Fibroblast of pulmonary artery (primary cell): ENCODE measurements around the gene SCYL2.
A peak's percentile ranks its signal among the peaks of the same experiment; 100 is the strongest.

Experiments
- DNase-seq: peaks from one replicate; pipeline ENCODE4 v3.0.0-alpha.2; 2010; ENCODE audit warnings: low read depth
- H3K4me3 ChIP-seq: replicated peaks from 2 replicates; pipeline ENCODE4 v1.5.1; 2011; ENCODE audit warnings: low read depth, mild to moderate bottlenecking, control low read depth, low read length, moderate library complexity
- CTCF ChIP-seq: IDR thresholded peaks from 2 replicates; pipeline ENCODE4 v1.5.1; 2011; ENCODE audit warnings: mild to moderate bottlenecking, control low read depth, low read length, inconsistent platforms; ENCODE audit errors: missing control alignments

SCYL2 gene

DNA sequence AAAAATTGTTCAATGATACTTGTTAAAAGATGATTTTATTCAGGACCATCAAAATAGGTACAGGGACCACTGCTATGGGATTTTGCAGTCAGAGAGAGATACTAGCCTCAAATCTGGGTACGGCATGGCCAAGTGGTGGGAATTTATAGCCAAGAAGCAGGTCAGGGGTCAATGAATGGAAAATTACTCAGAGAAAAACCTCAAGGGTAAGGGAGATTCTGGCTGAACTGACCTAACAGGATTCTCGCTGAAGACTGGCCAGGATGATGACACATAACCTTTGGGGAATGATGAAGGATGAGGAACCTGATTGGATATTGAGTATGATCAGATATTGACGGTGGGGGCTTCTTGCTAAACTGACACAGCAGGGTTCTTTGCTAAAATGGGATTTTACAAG is 32.8 kb upstream of the SCYL2 start:
- peak; percentile 13 for DNase-seq
- no peak for TF ChIP-seq CTCF
- no peak overlapping the region for H3K4me3 ChIP-seq

DNA sequence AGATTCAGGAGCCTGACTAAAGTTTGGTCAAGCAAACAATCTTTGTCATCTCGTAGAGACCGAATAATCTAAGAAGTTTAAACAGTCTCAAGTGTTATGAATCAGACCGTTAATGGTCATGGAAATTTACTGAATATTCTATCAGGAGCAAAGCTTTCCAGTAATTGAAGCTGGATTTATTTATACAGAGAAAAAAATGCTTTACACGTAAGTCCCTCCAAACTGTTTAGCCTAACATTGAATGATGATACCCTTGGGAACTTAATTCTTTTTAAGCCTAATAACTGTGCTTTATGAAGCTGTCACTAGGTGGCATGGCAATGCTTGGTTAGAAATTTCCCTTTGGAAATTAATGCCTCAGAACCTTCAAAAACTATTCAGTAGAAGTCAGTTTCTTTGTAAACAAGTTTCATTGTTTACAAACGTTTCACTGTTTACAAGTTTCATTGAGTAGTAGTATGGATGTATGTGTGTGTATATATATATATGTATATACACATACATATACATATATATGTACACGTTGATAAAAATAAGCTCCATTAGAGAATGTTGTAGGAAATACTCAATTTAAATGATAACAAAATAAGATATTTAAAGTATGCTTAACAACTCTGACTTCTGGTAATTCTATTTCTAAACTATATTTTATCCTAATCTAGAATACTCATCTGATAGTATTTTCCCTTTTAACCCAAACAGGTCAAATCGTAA is 32.2 kb upstream of the SCYL2 start:
- H3K4me3 ChIP-seq, result no peak overlapping the region
- peak; percentile 73 for DNase-seq
- TF ChIP-seq CTCF, result peak; percentile 82

DNA sequence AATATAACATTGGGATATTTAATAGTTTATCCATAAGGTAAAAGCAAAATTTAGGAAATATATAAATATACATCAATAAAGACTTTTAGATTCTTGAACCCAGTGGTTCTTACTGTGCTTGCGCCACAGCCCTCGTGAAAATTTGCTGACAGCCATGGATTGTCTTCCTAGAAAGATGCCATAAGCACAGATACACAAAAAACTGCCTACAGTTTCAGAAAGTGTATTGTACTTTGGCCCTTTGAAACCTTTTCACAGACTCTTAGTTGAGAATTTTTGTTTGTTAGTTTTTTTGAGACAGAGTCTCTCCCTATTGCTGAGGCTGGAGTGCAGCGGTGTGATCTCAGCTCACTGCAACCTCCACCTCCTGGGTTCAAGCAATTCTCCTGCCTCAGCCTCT is 28.2 kb upstream of the SCYL2 start:
- TF ChIP-seq CTCF, result no peak
- H3K4me3 ChIP-seq, result no peak overlapping the region
- no peak for DNase-seq

GRCh38 chr12:100239589-100239988 is 27.4 kb upstream of the SCYL2 start:
- TF ChIP-seq CTCF, result no peak
- no peak for DNase-seq
- H3K4me3 ChIP-seq, result no peak overlapping the region

DNA sequence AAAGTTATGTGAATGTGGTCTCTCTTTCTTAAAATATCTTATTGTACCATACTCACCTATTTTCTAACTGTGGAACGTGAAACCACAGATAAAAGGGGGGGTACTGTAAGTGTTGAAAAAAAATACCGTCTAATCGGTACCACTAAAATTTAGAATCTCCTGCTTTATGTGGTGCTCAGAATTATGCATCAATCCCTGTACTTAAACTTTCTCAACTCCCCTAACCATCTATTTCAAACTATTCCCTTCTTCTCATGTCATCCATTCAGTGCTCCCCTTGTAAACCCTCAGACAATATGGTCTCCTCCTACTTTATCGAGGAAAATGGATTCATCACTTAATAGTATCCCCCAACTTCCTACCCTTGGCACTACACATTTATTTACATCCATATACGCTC is 23.8 kb upstream of the SCYL2 start:
- no peak for DNase-seq
- H3K4me3 ChIP-seq, result no peak overlapping the region
- no peak for TF ChIP-seq CTCF

GRCh38 chr12:100247765-100248164 is 19.2 kb upstream of the SCYL2 start:
- no peak for DNase-seq
- TF ChIP-seq CTCF, result no peak
- no peak overlapping the region for H3K4me3 ChIP-seq

- DNase-seq, result no peak
- no peak for TF ChIP-seq CTCF
- H3K4me3 ChIP-seq, result no peak overlapping the region
Observed at GRCh38 chr12:100248886-100249285, 18.1 kb upstream of the SCYL2 start.
